Measurements from ENCODE around the gene XRRA1. TPM values are rescaled to one million over a fixed set of nuclear protein-coding genes. Genes with fewer than 3 reads are reported as not detected.

The XRRA1 gene
- total and polyA plus RNA-seq, 12 donors = 3.1 to 50.2 (median 12.2) TPM

DNA sequence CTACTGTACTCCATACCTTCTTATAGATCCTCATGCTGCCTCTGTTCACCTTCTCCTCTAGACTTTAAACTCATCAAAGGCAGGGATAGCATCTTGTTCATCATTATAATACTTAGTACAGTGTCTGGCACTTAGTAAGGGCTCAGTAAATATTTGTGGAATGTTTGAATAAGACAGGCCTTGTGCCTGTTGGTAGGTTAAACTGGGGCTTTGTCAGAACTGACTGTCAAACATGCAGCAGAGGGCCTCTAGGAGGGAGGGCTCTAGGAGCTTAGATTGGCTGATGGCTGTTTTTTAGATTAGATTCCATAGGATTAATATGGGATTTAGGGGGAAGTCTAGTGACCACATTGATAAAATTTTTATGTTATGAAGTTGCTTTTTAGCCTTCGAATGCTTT, 129.5 kb downstream of the XRRA1 start:
- TF ChIP-seq POLR2A (IDR thresholded peaks at IDR 0.05) = no peak
- TF ChIP-seq, protein P1, sequence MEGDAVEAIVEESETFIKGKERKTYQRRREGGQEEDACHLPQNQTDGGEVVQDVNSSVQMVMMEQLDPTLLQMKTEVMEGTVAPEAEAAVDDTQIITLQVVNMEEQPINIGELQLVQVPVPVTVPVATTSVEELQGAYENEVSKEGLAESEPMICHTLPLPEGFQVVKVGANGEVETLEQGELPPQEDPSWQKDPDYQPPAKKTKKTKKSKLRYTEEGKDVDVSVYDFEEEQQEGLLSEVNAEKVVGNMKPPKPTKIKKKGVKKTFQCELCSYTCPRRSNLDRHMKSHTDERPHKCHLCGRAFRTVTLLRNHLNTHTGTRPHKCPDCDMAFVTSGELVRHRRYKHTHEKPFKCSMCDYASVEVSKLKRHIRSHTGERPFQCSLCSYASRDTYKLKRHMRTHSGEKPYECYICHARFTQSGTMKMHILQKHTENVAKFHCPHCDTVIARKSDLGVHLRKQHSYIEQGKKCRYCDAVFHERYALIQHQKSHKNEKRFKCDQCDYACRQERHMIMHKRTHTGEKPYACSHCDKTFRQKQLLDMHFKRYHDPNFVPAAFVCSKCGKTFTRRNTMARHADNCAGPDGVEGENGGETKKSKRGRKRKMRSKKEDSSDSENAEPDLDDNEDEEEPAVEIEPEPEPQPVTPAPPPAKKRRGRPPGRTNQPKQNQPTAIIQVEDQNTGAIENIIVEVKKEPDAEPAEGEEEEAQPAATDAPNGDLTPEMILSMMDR (IDR thresholded peaks at IDR 0.05) = no peak
- intact Hi-C loops (cut with DNase I) = no loop called here
- no peak overlapping the region for H3K4me3 ChIP-seq
- peaks cover 0 to 7% (median 3%) of the 10 kb centered on the region in 3 donors for H3K9me3 ChIP-seq (replicated peaks in 1 of 3)
- H3K36me3 ChIP-seq (replicated peaks in 1 of 2) = peaks cover 0 to 7% of the 10 kb centered on the region in 2 donors
- no peak overlapping the region for H3K27ac ChIP-seq
- DNase-seq = no peak
- no peaks in the 10 kb centered on the region for H3K27me3 ChIP-seq
- WGBS, 4 donors = 88 to 98% (median 96%) methylated on average over 1 of the region's 1 CpG
- peaks cover 0 to 26% of the 10 kb centered on the region in 2 donors for H3K4me1 ChIP-seq (replicated peaks in 1 of 2)

DNA sequence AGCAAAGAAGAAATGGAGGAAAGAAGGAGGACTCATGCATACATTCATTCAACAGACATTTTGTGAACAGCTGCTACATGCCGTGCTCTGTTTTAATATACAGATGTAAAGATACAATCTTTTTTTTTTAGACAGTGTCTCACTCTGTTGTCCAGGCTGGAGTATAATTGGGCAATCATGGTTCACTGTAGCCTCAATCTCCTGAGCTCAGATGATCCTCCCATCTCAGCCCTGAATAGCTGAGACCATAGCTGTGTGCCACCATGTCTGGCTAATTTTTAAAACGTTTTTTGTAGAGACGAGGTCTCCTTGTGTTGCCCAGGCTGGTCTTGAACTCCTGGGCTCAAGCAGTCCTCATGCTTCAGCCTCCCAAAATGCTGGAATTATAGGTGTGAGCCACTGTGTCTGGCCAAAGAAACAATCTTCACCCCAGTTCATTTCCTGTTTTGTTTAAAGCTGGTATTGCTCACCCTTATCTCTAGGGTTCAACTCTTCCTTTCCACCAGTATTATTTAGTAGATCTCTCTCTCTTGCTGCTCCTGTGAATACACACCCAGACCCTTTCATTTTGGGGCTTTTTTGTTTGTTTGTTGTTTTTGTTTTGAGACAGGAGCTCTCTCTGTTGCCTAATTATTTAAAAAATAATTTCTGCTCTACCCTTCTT, 130.5 kb downstream of the XRRA1 start:
- H3K36me3 ChIP-seq (replicated peaks in 1 of 2) = peaks cover 0 to 7% of the 10 kb centered on the region in 2 donors
- no peaks in the 10 kb centered on the region for H3K9me3 ChIP-seq (replicated peaks in 1 of 3)
- intact Hi-C loops (cut with DNase I) = no loop called here
- WGBS, 4 donors = 72 to 92% (median 89%) methylated on average over 3 of the region's 3 CpGs
- H3K4me1 ChIP-seq (replicated peaks in 1 of 2) = peaks cover 0 to 26% of the 10 kb centered on the region in 2 donors
- TF ChIP-seq, protein P1 (IDR thresholded peaks at IDR 0.05) = no peak
- TF ChIP-seq POLR2A (IDR thresholded peaks at IDR 0.05) = no peak
- H3K4me3 ChIP-seq = no peak overlapping the region
- no peak for DNase-seq
- no peaks in the 10 kb centered on the region for H3K27me3 ChIP-seq
- no peak overlapping the region for H3K27ac ChIP-seq

DNA sequence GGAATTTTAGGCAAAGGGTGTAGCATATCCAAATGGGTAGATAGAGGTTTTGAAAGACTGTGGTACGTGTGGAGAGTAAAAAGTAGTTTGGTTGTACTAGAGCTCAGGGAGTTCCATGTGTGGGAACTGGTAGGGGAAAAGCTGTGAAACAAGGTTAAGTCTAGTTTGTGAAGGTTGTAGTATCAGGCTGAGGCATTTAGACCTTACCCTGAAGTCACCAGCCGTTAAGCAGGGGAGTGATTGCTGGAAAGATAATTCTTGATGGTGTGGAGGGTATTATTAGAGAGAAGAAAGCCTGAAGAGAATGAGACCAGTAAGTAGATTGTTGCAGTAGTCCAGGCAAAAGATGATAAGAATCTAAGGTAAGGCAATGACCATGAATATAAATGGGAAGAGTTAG, 132.2 kb downstream of the XRRA1 start:
- no peak for DNase-seq
- peaks cover 0 to 7% of the 10 kb centered on the region in 2 donors for H3K36me3 ChIP-seq (replicated peaks in 1 of 2)
- H3K4me1 ChIP-seq (replicated peaks in 1 of 2) = peaks cover 0 to 15% of the 10 kb centered on the region in 2 donors
- TF ChIP-seq, protein P1 (IDR thresholded peaks at IDR 0.05) = no peak
- TF ChIP-seq POLR2A (IDR thresholded peaks at IDR 0.05) = no peak
- no peak overlapping the region for H3K27ac ChIP-seq
- WGBS, 4 donors = 90 to 98% (median 96%) methylated on average over 2 of the region's 2 CpGs
- H3K4me3 ChIP-seq = no peak overlapping the region
- H3K9me3 ChIP-seq (replicated peaks in 1 of 3) = no peaks in the 10 kb centered on the region
- intact Hi-C loops (cut with DNase I) = no loop called here
- no peaks in the 10 kb centered on the region for H3K27me3 ChIP-seq

DNA sequence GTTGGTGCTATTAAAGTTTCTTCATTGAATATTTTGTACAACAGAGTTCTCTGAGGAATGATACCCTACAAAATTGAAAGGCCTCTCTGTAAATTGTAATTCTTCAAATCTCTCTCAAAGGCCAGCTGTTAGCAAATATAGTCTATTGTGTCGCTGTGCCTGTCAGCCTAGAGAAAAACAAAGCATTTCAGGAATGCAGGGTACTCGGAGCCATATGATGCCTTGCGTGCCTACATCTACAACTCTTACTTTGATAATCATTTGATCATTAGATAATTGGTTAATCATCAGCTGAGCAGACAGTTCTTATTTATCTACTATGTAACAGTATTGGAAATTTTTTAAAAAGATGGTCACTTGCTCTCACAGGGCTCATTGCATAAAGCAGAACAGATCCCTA, 132.9 kb downstream of the XRRA1 start:
- Histone ChIP-seq H3K4me1 (replicated peaks in 1 of 2) (peaks cover 0 to 14% of the 10 kb centered on the region in 2 donors), H3K27ac (no peak overlapping the region), H3K4me3 (no peak overlapping the region), H3K36me3 (replicated peaks in 1 of 2) (peaks cover 0 to 7% of the 10 kb centered on the region in 2 donors), H3K27me3 (no peaks in the 10 kb centered on the region), H3K9me3 (replicated peaks in 1 of 3) (no peaks in the 10 kb centered on the region)
- intact Hi-C loops (cut with DNase I) = no loop called here
- no peak for TF ChIP-seq POLR2A (IDR thresholded peaks at IDR 0.05)
- TF ChIP-seq, protein P1 (IDR thresholded peaks at IDR 0.05) = no peak
- no peak for DNase-seq
- WGBS, 4 donors = 89 to 98% (median 95%) methylated on average over 3 of the region's 3 CpGs
